OCI-LY3 (cell line): ENCODE measurements around the gene U2SURP.

Experiments
- H2AFZ ChIP-seq: fragments of 200-600, 300-600 bp; shearing (Covaris generic); 2 replicates; pipeline ENCODE4 v1.6.0; 2014; ENCODE audit warnings: antibody characterized with exemption, low read depth, low read length
- H3K27ac ChIP-seq: fragments of 200-600, 300-600 bp; sonication (generic); 2 replicates; pipeline ENCODE4 v1.5.1; 2014; ENCODE audit warnings: mild to moderate bottlenecking, low read length, moderate library complexity, mixed read lengths
- H3K27me3 ChIP-seq: fragments of 200-600, 300-600 bp; sonication (generic); 2 replicates; pipeline ENCODE4 v1.6.1; 2014; ENCODE audit warnings: low read depth, low read length, mixed read lengths
- H3K36me3 ChIP-seq: fragments of 200-600, 300-600 bp; sonication (generic); replicated peaks from 2 replicates; pipeline ENCODE3; 2014; ENCODE audit warnings: low read depth, low read length, mixed read lengths
- H3K4me1 ChIP-seq: fragments of 300-600, 200-600 bp; sonication (generic); 2 replicates; pipeline ENCODE4 v1.6.1; 2014; ENCODE audit warnings: low read length, mixed read lengths
- H3K4me2 ChIP-seq: fragments of 200-600, 300-600 bp; sonication (generic); 2 replicates; pipeline ENCODE4 v1.6.1; 2014; ENCODE audit warnings: low read length, mixed read lengths
- H3K4me3 ChIP-seq: fragments of 300-600, 200-600 bp; sonication (generic); 2 replicates; pipeline ENCODE4 v1.5.1; 2014; ENCODE audit warnings: antibody characterized with exemption, mild to moderate bottlenecking, low read length, moderate library complexity
- H3K79me2 ChIP-seq: fragments of 300-600, 200-600 bp; shearing (Covaris generic); 2 replicates; pipeline ENCODE4 v1.6.1; 2014; ENCODE audit warnings: mild to moderate bottlenecking, low read length, mixed read lengths
- H3K9ac ChIP-seq: fragments of 300-600, 200-600 bp; shearing (Covaris generic); 2 replicates; pipeline ENCODE4 v1.6.0; 2014; ENCODE audit warnings: mild to moderate bottlenecking, low read length, moderate library complexity
- H3K9me3 ChIP-seq: fragments of 200-600, 300-600 bp; shearing (Covaris generic); 2 replicates; pipeline ENCODE4 v1.6.1; 2014; ENCODE audit warnings: low read length, mixed read lengths; ENCODE audit not compliant: insufficient read depth
- H4K20me1 ChIP-seq: fragments of 200-600, 300-600 bp; sonication (generic); 2 replicates; pipeline ENCODE4 v1.6.1; 2016; ENCODE audit warnings: low read length, mixed read lengths; ENCODE audit not compliant: insufficient read depth
- CTCF ChIP-seq: fragments of 200-600, 300-600 bp; sonication (generic); IDR thresholded peaks from 2 replicates; pipeline ENCODE4 v1.5.1; 2014; ENCODE audit warnings: antibody characterized with exemption, low read length, low read depth
- EZH2phosphoT487 ChIP-seq: fragments of 200-600 bp; shearing (Covaris generic); IDR thresholded peaks from 2 replicates; pipeline ENCODE4 v1.6.1; 2018; ENCODE audit warnings: antibody characterized with exemption, mixed run types, low read depth

Gene U2SURP

GRCh38 chr3:142966808-142967207 lies 34.6 kb upstream of the U2SURP start:
- Histone ChIP-seq H3K9me3 (no peaks in the 10 kb centered on the region), H3K27me3 (peaks cover 19% of the 10 kb centered on the region), H3K9ac (no peak overlapping the region), H3K79me2 (no peaks in the 10 kb centered on the region), H2AFZ (no peak overlapping the region), H3K27ac (no peak overlapping the region), H3K4me3 (no peak overlapping the region), H3K4me2 (no peak overlapping the region), H3K36me3 (no peaks in the 10 kb centered on the region), H3K4me1 (no peaks in the 10 kb centered on the region), H4K20me1 (no peaks in the 10 kb centered on the region)
- TF ChIP-seq EZH2phosphoT487 = no peak
- TF ChIP-seq CTCF = no peak

DNA sequence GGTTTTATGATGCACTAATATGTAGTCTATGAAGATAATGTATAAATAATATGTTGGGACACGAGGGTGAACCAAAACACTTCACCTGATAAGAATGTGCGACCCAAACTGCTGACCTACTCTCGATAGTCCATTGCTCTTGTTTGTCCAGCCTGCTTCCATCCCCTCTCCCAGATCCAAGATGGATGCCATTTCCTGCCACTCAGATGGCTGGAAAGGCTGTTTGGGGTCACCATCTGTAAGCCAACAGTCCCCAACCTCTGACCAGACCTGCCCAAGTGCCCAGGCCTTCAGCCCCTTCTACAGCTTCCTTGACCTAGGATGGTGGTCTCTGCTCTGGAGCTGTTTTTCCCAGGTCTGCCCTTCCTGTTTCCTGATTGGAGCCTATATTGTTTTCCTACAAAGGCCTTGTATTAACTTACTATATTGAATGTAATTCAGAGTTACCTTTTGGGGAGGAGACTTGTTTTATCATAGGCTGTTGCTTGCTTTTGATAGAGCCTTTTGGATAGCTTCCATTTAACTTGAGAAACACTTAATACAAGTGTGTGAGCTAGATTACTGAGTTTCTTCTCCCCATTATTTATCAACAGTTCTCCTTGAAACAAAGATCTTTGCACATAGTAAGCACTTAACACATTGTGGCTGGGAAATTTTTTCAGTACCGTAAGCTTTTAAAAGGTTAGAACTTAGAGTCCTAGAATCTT lies 32.9 kb upstream of the U2SURP start:
- Histone ChIP-seq H3K4me2 (no peak overlapping the region), H3K9ac (no peak overlapping the region), H3K4me3 (no peak overlapping the region), H3K36me3 (no peaks in the 10 kb centered on the region), H4K20me1 (no peaks in the 10 kb centered on the region), H3K79me2 (no peaks in the 10 kb centered on the region), H3K27ac (no peak overlapping the region), H3K4me1 (no peaks in the 10 kb centered on the region), H3K9me3 (no peaks in the 10 kb centered on the region), H3K27me3 (peaks cover 10% of the 10 kb centered on the region), H2AFZ (no peak overlapping the region)
- TF ChIP-seq CTCF (no peak), EZH2phosphoT487 (no peak)

DNA sequence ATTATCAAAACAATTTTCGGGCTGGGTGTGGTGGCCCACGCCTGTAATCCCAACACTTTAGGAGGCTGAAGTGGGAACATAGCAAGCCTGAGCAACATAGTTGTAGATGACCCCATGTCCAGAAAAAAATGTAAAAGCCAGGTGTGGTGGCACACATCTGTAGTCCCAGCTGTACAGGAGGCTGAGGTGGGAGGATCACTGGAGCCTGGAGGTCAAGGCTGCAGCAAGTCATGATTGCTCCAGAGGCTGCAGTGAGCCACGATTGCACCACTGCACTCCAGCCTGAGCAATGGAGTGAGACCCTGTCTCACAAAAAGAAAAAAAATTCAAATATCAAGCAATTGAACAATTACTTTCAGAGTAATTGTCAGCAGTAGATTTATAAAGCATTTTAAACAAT lies 29.9 kb upstream of the U2SURP start:
- H3K79me2 ChIP-seq = no peaks in the 10 kb centered on the region
- H3K4me3 ChIP-seq = no peak overlapping the region
- no peak overlapping the region for H3K27ac ChIP-seq
- no peak overlapping the region for H2AFZ ChIP-seq
- H3K36me3 ChIP-seq = no peaks in the 10 kb centered on the region
- no peak for TF ChIP-seq EZH2phosphoT487
- no peak for TF ChIP-seq CTCF
- H3K27me3 ChIP-seq = no peaks in the 10 kb centered on the region
- H3K4me1 ChIP-seq = no peaks in the 10 kb centered on the region
- no peaks in the 10 kb centered on the region for H3K9me3 ChIP-seq
- H3K9ac ChIP-seq = no peak overlapping the region
- no peaks in the 10 kb centered on the region for H4K20me1 ChIP-seq
- H3K4me2 ChIP-seq = no peak overlapping the region

GRCh38 chr3:142972092-142972753 lies 29.1 kb upstream of the U2SURP start:
- no peaks in the 10 kb centered on the region for H3K4me1 ChIP-seq
- H3K9me3 ChIP-seq = no peaks in the 10 kb centered on the region
- no peak overlapping the region for H3K9ac ChIP-seq
- H3K4me3 ChIP-seq = no peak overlapping the region
- no peak overlapping the region for H3K4me2 ChIP-seq
- no peaks in the 10 kb centered on the region for H3K79me2 ChIP-seq
- no peak overlapping the region for H2AFZ ChIP-seq
- TF ChIP-seq CTCF (no peak), EZH2phosphoT487 (no peak)
- no peaks in the 10 kb centered on the region for H3K36me3 ChIP-seq
- no peak overlapping the region for H3K27ac ChIP-seq
- H3K27me3 ChIP-seq = no peaks in the 10 kb centered on the region
- H4K20me1 ChIP-seq = no peaks in the 10 kb centered on the region
